ENCODE results near the gene RGS5. TPM values are rescaled to one million over a fixed set of nuclear protein-coding genes. Genes with fewer than 3 reads are reported as not detected.

The RGS5 gene
- total and polyA plus RNA-seq, 2 donors (not counting 1 experiment from before 2014, with no cell fraction given) = 0.64 to 1.2 TPM

DNA sequence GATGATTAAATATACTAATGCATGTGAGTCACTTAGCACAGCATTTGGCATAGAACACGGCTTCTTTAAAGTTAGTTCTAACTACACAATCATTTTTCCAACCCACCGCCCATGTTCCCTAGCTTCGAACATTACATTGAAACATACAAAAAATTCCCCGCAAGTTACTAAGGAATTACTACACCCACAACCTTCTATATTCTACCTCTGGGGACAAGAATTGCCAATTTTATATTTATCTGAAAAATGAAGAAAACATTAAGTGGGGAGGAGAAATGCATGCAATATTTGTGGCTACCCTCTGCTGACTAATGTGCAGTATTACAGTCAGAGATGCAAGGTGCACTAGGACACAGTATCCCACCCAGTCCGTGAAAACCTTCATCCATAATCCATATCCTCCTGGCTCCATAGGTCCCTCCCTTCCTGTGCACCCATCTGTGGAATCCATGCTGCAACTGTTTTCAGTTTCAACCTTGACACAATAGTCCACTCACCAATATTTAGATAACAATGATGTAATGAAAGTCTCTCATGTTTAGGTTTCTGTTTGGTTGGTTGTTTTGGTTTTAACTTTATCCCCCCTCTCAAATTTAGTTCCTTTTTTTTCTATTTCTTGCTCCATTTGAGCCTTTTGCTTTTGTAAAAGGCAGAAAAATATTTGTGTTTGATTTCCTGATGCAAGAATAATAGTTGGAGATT, 31.6 kb downstream of the RGS5 start:
- no peak overlapping the region for H3K4me2 ChIP-seq (replicated peaks; ENCODE audit: low read depth, low read length, poor library complexity, severe bottlenecking)
- DNase-seq (no peak), ATAC-seq (ENCODE audit: low read depth) (no peak)
- H2AFZ ChIP-seq (ENCODE audit: insufficient read depth, low read depth, low read length, poor library complexity, severe bottlenecking) = no peak overlapping the region
- Mint-ChIP-seq H3K9me3 (ENCODE audit: insufficient read depth) (no peaks in the 10 kb centered on the region), H3K4me1 (no peaks in the 10 kb centered on the region), H3K27me3 (peaks cover 12% of the 10 kb centered on the region), H3K4me3 (no peak overlapping the region), H3K27ac (no peak overlapping the region)
- H3K4me3 ChIP-seq (ENCODE audit: control extremely low read depth in 1 of 5, extremely low read depth in 1 of 5, insufficient read depth in 1 of 5, low read depth in 2 of 5, low read length in 4 of 5) = no peak overlapping the region
- peaks cover 0 to 9% (median 0%) of the 10 kb centered on the region in 4 experiments for H3K27me3 ChIP-seq (replicated peaks in 1 of 4; ENCODE audit: control extremely low read depth in 1 of 4, control insufficient read depth in 3 of 4, insufficient read depth in 4 of 4, low read length in 3 of 4)
- H3K79me2 ChIP-seq (ENCODE audit: control insufficient read depth, insufficient read depth, low read length) = no peaks in the 10 kb centered on the region
- CTCF ChIA-PET = no interaction called here
- no peaks in the 10 kb centered on the region for H3K4me1 ChIP-seq (ENCODE audit: control insufficient read depth in 2 of 2, insufficient read depth in 2 of 2, low read length in 2 of 2)
- no peaks in the 10 kb centered on the region for H4K20me1 ChIP-seq (ENCODE audit: control insufficient read depth, insufficient read depth, low read length, poor library complexity, severe bottlenecking)
- H3K36me3 ChIP-seq (replicated peaks in 1 of 2; ENCODE audit: control extremely low read depth in 1 of 2, control insufficient read depth in 1 of 2, extremely low read depth in 1 of 2, insufficient read depth in 2 of 2, low read length in 1 of 2) = no peaks in the 10 kb centered on the region
- no peak overlapping the region for H3K27ac ChIP-seq (ENCODE audit: low read length in 2 of 2)
- H3K9me3 ChIP-seq (ENCODE audit: control extremely low read depth in 1 of 3, control insufficient read depth in 2 of 3, insufficient read depth in 1 of 3, low read length in 2 of 3) = no peaks in the 10 kb centered on the region
- POLR2A ChIA-PET = no interaction called here
- no peak for TF ChIP-seq EZH2 (IDR thresholded peaks at IDR 0.05; ENCODE audit: borderline replicate concordance, insufficient read depth, low read depth, low read length, poor library complexity, severe bottlenecking)
- TF ChIP-seq, protein P1, sequence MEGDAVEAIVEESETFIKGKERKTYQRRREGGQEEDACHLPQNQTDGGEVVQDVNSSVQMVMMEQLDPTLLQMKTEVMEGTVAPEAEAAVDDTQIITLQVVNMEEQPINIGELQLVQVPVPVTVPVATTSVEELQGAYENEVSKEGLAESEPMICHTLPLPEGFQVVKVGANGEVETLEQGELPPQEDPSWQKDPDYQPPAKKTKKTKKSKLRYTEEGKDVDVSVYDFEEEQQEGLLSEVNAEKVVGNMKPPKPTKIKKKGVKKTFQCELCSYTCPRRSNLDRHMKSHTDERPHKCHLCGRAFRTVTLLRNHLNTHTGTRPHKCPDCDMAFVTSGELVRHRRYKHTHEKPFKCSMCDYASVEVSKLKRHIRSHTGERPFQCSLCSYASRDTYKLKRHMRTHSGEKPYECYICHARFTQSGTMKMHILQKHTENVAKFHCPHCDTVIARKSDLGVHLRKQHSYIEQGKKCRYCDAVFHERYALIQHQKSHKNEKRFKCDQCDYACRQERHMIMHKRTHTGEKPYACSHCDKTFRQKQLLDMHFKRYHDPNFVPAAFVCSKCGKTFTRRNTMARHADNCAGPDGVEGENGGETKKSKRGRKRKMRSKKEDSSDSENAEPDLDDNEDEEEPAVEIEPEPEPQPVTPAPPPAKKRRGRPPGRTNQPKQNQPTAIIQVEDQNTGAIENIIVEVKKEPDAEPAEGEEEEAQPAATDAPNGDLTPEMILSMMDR (IDR thresholded peaks at IDR 0.05) = no peak
- intact Hi-C loops (cut with micrococcal nuclease) = no loop called here
- WGBS (ENCODE audit: insufficient coverage) = 80% methylated on average over 1 of the region's 5 CpGs
- H3K9ac ChIP-seq (ENCODE audit: low read length) = no peak overlapping the region

- POLR2A ChIA-PET = no interaction called here
These were observed 32.4 kb downstream of the RGS5 start for GRCh38 chr1:163170331-163170730.

More at GRCh38 chr1:163170331-163170730, 32.4 kb downstream of the RGS5 start:
- no peaks in the 10 kb centered on the region for H3K4me1 Mint-ChIP-seq
- Histone ChIP-seq H3K4me3 (ENCODE audit: control extremely low read depth in 1 of 5, extremely low read depth in 1 of 5, insufficient read depth in 1 of 5, low read depth in 2 of 5, low read length in 4 of 5) (no peak overlapping the region), H3K9me3 (ENCODE audit: control extremely low read depth in 1 of 3, control insufficient read depth in 2 of 3, insufficient read depth in 1 of 3, low read length in 2 of 3) (no peaks in the 10 kb centered on the region), H3K27me3 (replicated peaks in 1 of 4; ENCODE audit: control extremely low read depth in 1 of 4, control insufficient read depth in 3 of 4, insufficient read depth in 4 of 4, low read length in 3 of 4) (peaks cover 0 to 9% (median 0%) of the 10 kb centered on the region in 4 experiments), H3K79me2 (ENCODE audit: control insufficient read depth, insufficient read depth, low read length) (no peaks in the 10 kb centered on the region), H2AFZ (ENCODE audit: insufficient read depth, low read depth, low read length, poor library complexity, severe bottlenecking) (no peak overlapping the region), H4K20me1 (ENCODE audit: control insufficient read depth, insufficient read depth, low read length, poor library complexity, severe bottlenecking) (no peaks in the 10 kb centered on the region), H3K4me1 (ENCODE audit: control insufficient read depth in 2 of 2, insufficient read depth in 2 of 2, low read length in 2 of 2) (no peaks in the 10 kb centered on the region), H3K4me2 (replicated peaks; ENCODE audit: low read depth, low read length, poor library complexity, severe bottlenecking) (no peak overlapping the region), H3K36me3 (replicated peaks in 1 of 2; ENCODE audit: control extremely low read depth in 1 of 2, control insufficient read depth in 1 of 2, extremely low read depth in 1 of 2, insufficient read depth in 2 of 2, low read length in 1 of 2) (no peaks in the 10 kb centered on the region), H3K9ac (ENCODE audit: low read length) (no peak overlapping the region), H3K27ac (ENCODE audit: low read length in 2 of 2) (no peak overlapping the region)
- no peaks in the 10 kb centered on the region for H3K9me3 Mint-ChIP-seq (ENCODE audit: insufficient read depth)
- H3K27me3 Mint-ChIP-seq = peaks cover 9% of the 10 kb centered on the region
- no peak for TF ChIP-seq EZH2 (IDR thresholded peaks at IDR 0.05; ENCODE audit: borderline replicate concordance, insufficient read depth, low read depth, low read length, poor library complexity, severe bottlenecking)
- TF ChIP-seq, protein P1 (IDR thresholded peaks at IDR 0.05) = no peak
- no peak overlapping the region for H3K4me3 Mint-ChIP-seq
- WGBS (ENCODE audit: insufficient coverage) = no CpG with 5 or more reads among the region's 1 CpG
- no peak for ATAC-seq (ENCODE audit: low read depth)
- no peak for DNase-seq
- CTCF ChIA-PET = no interaction called here
- intact Hi-C loops (cut with micrococcal nuclease) = no loop called here
- no peak overlapping the region for H3K27ac Mint-ChIP-seq

Data from B cell (primary cell).